ENCODE measurements around the gene PRRC1. TPM values are rescaled to one million over a fixed set of nuclear protein-coding genes. Genes with fewer than 3 reads are reported as not detected.
A peak's percentile ranks its signal among the peaks of the same experiment; 100 is the strongest.

The PRRC1 gene
- total and polyA plus RNA-seq, 8 donors, result 57.5 to 95.2 (median 81.2) TPM

- peak in 1 of 4 donors; percentile 7 for DNase-seq
- intact Hi-C loops (cut with DNase I), result no loop called here
- no peaks in the 10 kb centered on the region for H3K4me1 ChIP-seq
- peaks cover 0 to 66% of the 10 kb centered on the region in 2 donors for H3K36me3 ChIP-seq
- no peak overlapping the region for H3K4me3 ChIP-seq
- H3K27me3 ChIP-seq, result no peaks in the 10 kb centered on the region
- peaks cover 0 to 1% of the 10 kb centered on the region in 2 donors for H3K9me3 ChIP-seq
- TF ChIP-seq CTCF (IDR thresholded peaks at IDR 0.05), result no peak
- H3K27ac ChIP-seq, result no peak overlapping the region
- no peak for ATAC-seq
Measured at GRCh38 chr5:127549551-127549950, 32.1 kb downstream of the PRRC1 start.

- Histone ChIP-seq H3K9me3 (no peaks in the 10 kb centered on the region), H3K27me3 (no peaks in the 10 kb centered on the region), H3K36me3 (peaks cover 0 to 65% of the 10 kb centered on the region in 2 donors), H3K4me3 (no peak overlapping the region), H3K4me1 (no peaks in the 10 kb centered on the region), H3K27ac (no peak overlapping the region)
- DNase-seq (no peak), ATAC-seq (no peak)
- intact Hi-C loops (cut with DNase I), result no loop called here
- TF ChIP-seq CTCF (IDR thresholded peaks at IDR 0.05), result no peak
Measured at GRCh38 chr5:127550652-127551409, 33.4 kb downstream of the PRRC1 start.

- ATAC-seq, result no peak
- Histone ChIP-seq H3K4me3 (no peak overlapping the region), H3K9me3 (no peaks in the 10 kb centered on the region), H3K27me3 (no peaks in the 10 kb centered on the region), H3K4me1 (no peaks in the 10 kb centered on the region), H3K36me3 (peaks cover 0 to 60% of the 10 kb centered on the region in 2 donors), H3K27ac (no peak overlapping the region)
- intact Hi-C loops (cut with DNase I), result no loop called here
- peak in 1 of 4 donors; percentile 8 for DNase-seq
- no peak for TF ChIP-seq CTCF (IDR thresholded peaks at IDR 0.05)
Measured at GRCh38 chr5:127551410-127552041, 34.1 kb downstream of the PRRC1 start.

- H3K27ac ChIP-seq, result peak overlapping the region in 1 of 2 donors; percentile 15
- no peaks in the 10 kb centered on the region for H3K27me3 ChIP-seq
- intact Hi-C loops (cut with DNase I), result no loop called here
- H3K9me3 ChIP-seq, result no peaks in the 10 kb centered on the region
- no peak for DNase-seq
- no peak for TF ChIP-seq CTCF (IDR thresholded peaks at IDR 0.05)
- H3K4me3 ChIP-seq, result no peak overlapping the region
- H3K4me1 ChIP-seq, result no peaks in the 10 kb centered on the region
- H3K36me3 ChIP-seq, result peaks cover 0 to 32% of the 10 kb centered on the region in 2 donors
- ATAC-seq, result peak; percentile 66
Measured at GRCh38 chr5:127555826-127556225, 38.4 kb downstream of the PRRC1 start.

GRCh38 chr5:127556609-127557334, 39.3 kb downstream of the PRRC1 start:
- ATAC-seq, result peak; percentile 74

More at GRCh38 chr5:127556609-127557334, 39.3 kb downstream of the PRRC1 start:
- no peak overlapping the region for H3K4me3 ChIP-seq
- no peaks in the 10 kb centered on the region for H3K9me3 ChIP-seq
- intact Hi-C loops (cut with DNase I), result no loop called here
- TF ChIP-seq CTCF (IDR thresholded peaks at IDR 0.05), result no peak
- H3K27me3 ChIP-seq, result no peaks in the 10 kb centered on the region
- DNase-seq, result peak in 1 of 4 donors; percentile 21
- H3K4me1 ChIP-seq, result peaks cover 0 to under 1% of the 10 kb centered on the region in 2 donors
- H3K36me3 ChIP-seq, result peaks cover 0 to 28% of the 10 kb centered on the region in 2 donors
- H3K27ac ChIP-seq, result peak overlapping the region in 1 of 2 donors; percentile 15

Measured in left lung (tissue), 10 donors.